H54 (cell line): ENCODE results near the gene ARF5.

Source experiments
- DNase-seq: peaks from one replicate; pipeline ENCODE4 v3.0.0; 2011; ENCODE audit warnings: low spot score, mixed read lengths; ENCODE audit not compliant: insufficient read length
- FAIRE-seq: peaks from 3 replicates; lab custom pipeline; 2011; peaks lifted over from hg19 to GRCh38; lab: Jason Lieb, UNC
- POLR2A ChIP-seq: IDR thresholded peaks from 2 replicates; pipeline ENCODE4 v1.6.1; 2011; ENCODE audit warnings: low read depth, mild to moderate bottlenecking, low read length

Gene ARF5

GRCh38 chr7:127580612-127581011 is 7.6 kb upstream of the ARF5 start:
- TF ChIP-seq POLR2A, result no peak
- FAIRE-seq (no peak), DNase-seq (no peak)

- TF ChIP-seq POLR2A, result no peak
- DNase-seq, result no peak
Measured at GRCh38 chr7:127581716-127582115, 6.5 kb upstream of the ARF5 start.

GRCh38 chr7:127582361-127582760 is 5.8 kb upstream of the ARF5 start:
- FAIRE-seq (no peak), DNase-seq (no peak)
- no peak for TF ChIP-seq POLR2A

More at GRCh38 chr7:127581716-127582115, 6.5 kb upstream of the ARF5 start:
- FAIRE-seq, result no peak

- no peak for TF ChIP-seq POLR2A
- DNase-seq, result no peak
- no peak for FAIRE-seq
Measured at GRCh38 chr7:127584648-127585043, 3.6 kb upstream of the ARF5 start.

- peak; percentile 88 for DNase-seq
- TF ChIP-seq POLR2A, result peak; percentile 92
- no peak for FAIRE-seq
Measured at GRCh38 chr7:127585044-127585953, 2.9 kb upstream of the ARF5 start, which contains the start of gene GCC1. GCC1 (minus strand) TSS chr7:127585596; CDS start chr7:127585182, 414 bp downstream.

GRCh38 chr7:127586346-127586745 is 1.9 kb upstream of the ARF5 start:
- FAIRE-seq, result no peak
- no peak for TF ChIP-seq POLR2A
- no peak for DNase-seq

- FAIRE-seq (no peak), DNase-seq (no peak)
- no peak for TF ChIP-seq POLR2A
Measured at GRCh38 chr7:127587663-127588018, 570 bp upstream of the ARF5 start.

GRCh38 chr7:127588697-127589482 is 679 bp downstream of the ARF5 start:
- DNase-seq (peak; percentile 38), FAIRE-seq (no peak)
- peak; percentile 30; the same call in 1 of the 2 replicates for TF ChIP-seq POLR2A

GRCh38 chr7:127589896-127590295 is 1.7 kb downstream of the ARF5 start:
- no peak for FAIRE-seq
- DNase-seq, result no peak
- TF ChIP-seq POLR2A, result no peak

GRCh38 chr7:127591189-127591588 is 3.0 kb downstream of the ARF5 start:
- no peak for DNase-seq
- no peak for TF ChIP-seq POLR2A
- no peak for FAIRE-seq

- FAIRE-seq (no peak), DNase-seq (no peak)
- TF ChIP-seq POLR2A, result no peak
Measured at GRCh38 chr7:127591591-127591990, 3.4 kb downstream of the ARF5 start.

- FAIRE-seq (no peak), DNase-seq (no peak)
- no peak for TF ChIP-seq POLR2A
Measured at GRCh38 chr7:127592550-127592949, 4.3 kb downstream of the ARF5 start.

- no peak for FAIRE-seq
- TF ChIP-seq POLR2A, result no peak
- no peak for DNase-seq
Measured at GRCh38 chr7:127594490-127594889, 6.3 kb downstream of the ARF5 start.

- no peak for FAIRE-seq
- no peak for DNase-seq
- TF ChIP-seq POLR2A, result no peak
Measured at GRCh38 chr7:127595737-127596136, 7.5 kb downstream of the ARF5 start.
